Mammary epithelial cell (primary cell): Measurements from ENCODE around the gene USH2A.

Experiments used
- CTCF ChIP-seq, 2 donors: IDR thresholded peaks in 1 of 2; conservative IDR thresholded peaks in 1 of 2; 2 replicates each; pipeline ENCODE4 v1.5.1; 2011 to 2012; ENCODE audit warnings: inconsistent platforms in 2 of 2, low read length in 2 of 2, mild to moderate bottlenecking in 2 of 2, control low read depth in 1 of 2, low read depth in 1 of 2; ENCODE audit not compliant: insufficient read depth in 1 of 2; ENCODE audit errors: extremely low read depth in 1 of 2
- EZH2 ChIP-seq: IDR thresholded peaks from 2 replicates; pipeline ENCODE4 v1.6.1; 2012; ENCODE audit warnings: low read length, inconsistent platforms, borderline replicate concordance

- TF ChIP-seq CTCF (conservative IDR thresholded peaks at IDR 0.05 in 1 of 2, IDR thresholded peaks at IDR 0.05 in 1 of 2; ENCODE audit: extremely low read depth in 1 of 2, insufficient read depth in 1 of 2, low read depth in 1 of 2, low read length in 2 of 2), result no peak
- no peak for TF ChIP-seq EZH2
These were observed 92.0 kb downstream of the USH2A start for GRCh38 chr1:216331211-216331610.
